Heart left ventricle (tissue), 16 donors: ENCODE data around the gene ERN1. TPM values are rescaled to one million over a fixed set of nuclear protein-coding genes. Genes with fewer than 3 reads are reported as not detected.
A peak's percentile ranks its signal among the peaks of the same experiment; 100 is the strongest.

Source experiments
- ATAC-seq, 4 donors: fragments of 200-7000 bp; cut with Tn5 transposase; one replicate each; pipeline ENCODE4 v1.9.1; 2020 to 2022; ENCODE audit warnings: moderate library complexity in 4 of 4, mild to moderate bottlenecking in 3 of 4, moderate number of reproducible peaks in 1 of 4
- DNase-seq, 5 donors: peaks; one replicate each; pipeline ENCODE4 v3.0.0-alpha.2; 2020
- H3K27ac ChIP-seq, 12 donors: fragments of 200-600 bp; sonication (generic) in 4 of 12; one replicate each; pipeline versions ENCODE4 v1.5.0 to v1.8.0; 2016 to 2022; ENCODE audit warnings: mild to moderate bottlenecking in 2 of 12
- H3K27me3 ChIP-seq, 9 donors: fragments of 200-600 bp; sonication (generic) in 2 of 9; one replicate each; pipeline versions ENCODE4 v1.5.1 to v1.8.0; 2016 to 2022; ENCODE audit warnings: mild to moderate bottlenecking in 3 of 9
- H3K36me3 ChIP-seq, 9 donors: fragments of 200-600 bp; sonication (generic) in 2 of 9; one replicate each; pipeline versions ENCODE4 v1.5.0 to v1.8.0; 2018 to 2022; ENCODE audit warnings: mild to moderate bottlenecking in 2 of 9
- H3K4me1 ChIP-seq, 12 donors: fragments of 200-600 bp; sonication (generic) in 4 of 12; one replicate each; pipeline versions ENCODE4 v1.5.0 to v1.8.0; 2016 to 2022; ENCODE audit warnings: mild to moderate bottlenecking in 3 of 12
- H3K4me3 ChIP-seq, 12 donors: fragments of 200-600 bp; sonication (generic) in 4 of 12; one replicate each; pipeline versions ENCODE4 v1.5.0 to v1.8.0; 2017 to 2022; ENCODE audit warnings: mild to moderate bottlenecking in 9 of 12, moderate library complexity in 4 of 12
- H3K9me3 ChIP-seq, 12 donors: fragments of 200-600 bp; sonication (generic) in 4 of 12; one replicate each; pipeline versions ENCODE4 v1.5.0 to v1.8.0; 2016 to 2022; ENCODE audit warnings: mild to moderate bottlenecking in 1 of 12
- POLR2A ChIP-seq, 2 donors: fragments of 450-650 bp; IDR thresholded peaks; one replicate each; pipeline ENCODE4 v1.6.1; 2017; ENCODE audit warnings: antibody characterized with exemption in 2 of 2, mild to moderate bottlenecking in 2 of 2, moderate library complexity in 2 of 2
- WGBS, 4 donors: extraction: QIAGEN DNeasy Blood & Tissue Kit in 2 of 4; methylation state at CpG; one replicate each; pipeline versions ENCODE4 v1.1.5 to v1.1.7; 2013 to 2018; 5-methylcytosine and 5-hydroxymethylcytosine counted together
- intact Hi-C, 10 donors: fragments of 100-400 bp; cut with DNase I; formaldehyde crosslinking; loops; one replicate each; pipeline versions ENCODE4 v1.11.1 to v1.14.2; 2022
- polyA plus RNA-seq, 2 donors: library from polyadenylated mRNA; stranded (reverse); fragments of 200-250 nt; gene quantifications; one replicate each; pipeline ENCODE4 v1.2.3, GENCODE V29; 2013
- total RNA-seq, 9 donors: library from RNA; depleted of rRNA in 2 of 9; stranded (reverse); fragments of >200 nt in 2 of 9; fragmentation: NEBNext Ultra II Directional in 3 of 9; extraction: Animal tissue kit (Norgen Biotek cat#: 25700) in 3 of 9; gene quantifications; one replicate each; pipeline versions ENCODE4 v1.1.0 to v1.2.4, GENCODE V29; 2016 to 2023
- TF ChIP-seq, protein P1 (sequence below), 12 donors: fragments of 200-600 bp; sonication (generic) in 4 of 12; IDR thresholded peaks; one replicate each; pipeline versions ENCODE4 v1.5.0 to v1.8.0; 2018 to 2022; ENCODE audit warnings: antibody characterized with exemption in 12 of 12, mild to moderate bottlenecking in 5 of 12
- donor health status: ischemic (EF 13 %, LVEDD 7.1; RV severe dilation, severe dysfunction).
- donor health status: healthy with polysubstance abuse.
- donor health status: DM: no; HTN: yes; CAD: no.
- donor health status: DM: no; HTN: no; CAD: no.
- donor health status: ischemic (EF 25% LVEDD 6.9; RV normal size, moderate dysfunction).
- donor health status: ischemic (EF 25% LVEDD 5.7; RV mildly dilated, moderate dysfunction).
- donor health status: healthy.
- donor health status: DM: yes; HTN: yes; CAD: no.
- donor health status: ischemic (EF 35%, LVEDD 5.7; RV mildly dilated, moderate dysfunction).
- donor health status: nonischemic (EF 11% LVEDD 7.7; RV severe dilation, severe dysfunction).
- donor health status: DM: yes; HTN: yes; CAD: no.
- donor health status: PGD.
- donor health status: ischemic (EF 29% LVEDD 5.4; RV normal size, mild dysfunction).
- donor health status: nonischemic (EF 23%, LVEDD 6.1; RV moderate dilation, normal function).

ERN1 gene
- total and polyA plus RNA-seq, 11 donors, result 1.5 to 18.7 (median 7.4) TPM

DNA sequence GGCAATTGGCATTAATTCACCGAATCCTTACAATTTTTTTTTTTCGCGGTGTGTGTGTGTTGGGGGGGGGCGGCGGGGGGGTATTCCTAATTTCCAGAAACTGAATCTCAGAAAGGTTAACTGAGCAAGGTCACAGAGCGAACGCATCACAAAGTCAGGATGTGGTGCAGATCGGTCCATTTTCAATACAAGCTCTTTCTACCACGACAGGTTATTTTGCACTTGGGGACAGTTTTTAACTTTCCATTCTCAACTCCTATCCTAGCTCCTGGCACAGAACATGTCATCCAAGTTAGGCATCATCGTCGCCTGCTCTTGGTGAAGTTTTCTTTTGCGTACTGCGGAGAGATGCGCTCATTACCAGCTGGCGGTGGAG lies 15.4 kb upstream of the ERN1 start:
- peak overlapping the region in 11 of 12 donors; percentile 28 to 97 (median 83) for H3K4me3 ChIP-seq
- H3K27me3 ChIP-seq, result no peaks in the 10 kb centered on the region
- no peaks in the 10 kb centered on the region for H3K9me3 ChIP-seq
- H3K27ac ChIP-seq, result peak overlapping the region; percentile 40 to 100 (median 96)
- peaks cover 0 to 24% (median 9%) of the 10 kb centered on the region in 9 donors for H3K36me3 ChIP-seq
- ATAC-seq (peak in 2 of 4 donors; percentile 2 to 7), DNase-seq (no peak)
- TF ChIP-seq, protein P1, sequence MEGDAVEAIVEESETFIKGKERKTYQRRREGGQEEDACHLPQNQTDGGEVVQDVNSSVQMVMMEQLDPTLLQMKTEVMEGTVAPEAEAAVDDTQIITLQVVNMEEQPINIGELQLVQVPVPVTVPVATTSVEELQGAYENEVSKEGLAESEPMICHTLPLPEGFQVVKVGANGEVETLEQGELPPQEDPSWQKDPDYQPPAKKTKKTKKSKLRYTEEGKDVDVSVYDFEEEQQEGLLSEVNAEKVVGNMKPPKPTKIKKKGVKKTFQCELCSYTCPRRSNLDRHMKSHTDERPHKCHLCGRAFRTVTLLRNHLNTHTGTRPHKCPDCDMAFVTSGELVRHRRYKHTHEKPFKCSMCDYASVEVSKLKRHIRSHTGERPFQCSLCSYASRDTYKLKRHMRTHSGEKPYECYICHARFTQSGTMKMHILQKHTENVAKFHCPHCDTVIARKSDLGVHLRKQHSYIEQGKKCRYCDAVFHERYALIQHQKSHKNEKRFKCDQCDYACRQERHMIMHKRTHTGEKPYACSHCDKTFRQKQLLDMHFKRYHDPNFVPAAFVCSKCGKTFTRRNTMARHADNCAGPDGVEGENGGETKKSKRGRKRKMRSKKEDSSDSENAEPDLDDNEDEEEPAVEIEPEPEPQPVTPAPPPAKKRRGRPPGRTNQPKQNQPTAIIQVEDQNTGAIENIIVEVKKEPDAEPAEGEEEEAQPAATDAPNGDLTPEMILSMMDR (IDR thresholded peaks at IDR 0.05), result no peak
- no peak for TF ChIP-seq POLR2A (IDR thresholded peaks at IDR 0.05)
- intact Hi-C loops, result loop anchor here in 7 of 10 donors (1.0 to 5.0 kb wide), 4 partner anchors 15 to 137 kb away; partner anchors contain the start of genes TEX2 (in 6 of the 7) and ERN1 (in 1 of the 7)
- H3K4me1 ChIP-seq, result peaks cover 0 to 36% (median 27%) of the 10 kb centered on the region in 12 donors
- 0 to 1% (median 0%) methylated on average over 15 of the region's 15 CpGs for WGBS, 4 donors

DNA sequence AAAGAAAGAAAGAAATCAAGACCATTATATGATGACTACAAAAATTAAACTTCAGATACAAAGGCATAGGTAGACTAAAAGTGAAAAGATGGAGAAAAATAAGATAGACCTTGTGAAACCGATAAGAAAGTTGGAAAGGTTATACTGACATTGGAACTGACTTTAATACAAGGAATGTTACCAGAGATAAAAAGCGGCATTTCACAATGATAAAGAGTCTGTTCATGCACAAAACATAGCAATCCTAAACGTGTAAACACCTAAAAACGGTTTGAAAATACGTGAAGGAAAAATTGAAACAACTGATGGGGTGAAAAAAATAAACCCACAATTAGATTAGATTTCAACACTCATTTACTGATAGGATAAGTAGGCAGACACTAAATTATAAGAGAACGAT lies 9.6 kb upstream of the ERN1 start:
- Histone ChIP-seq H3K9me3 (no peaks in the 10 kb centered on the region), H3K27ac (no peak overlapping the region), H3K4me3 (no peak overlapping the region), H3K4me1 (no peaks in the 10 kb centered on the region), H3K36me3 (no peaks in the 10 kb centered on the region), H3K27me3 (no peaks in the 10 kb centered on the region)
- WGBS, 4 donors, result 70 to 80% (median 75%) methylated on average over 6 of the region's 6 CpGs
- intact Hi-C loops, result loop anchor here in 4 of 10 donors (10.0 kb wide), 2 partner anchors 75 to 275 kb away; no protein-coding TSS in a partner anchor
- TF ChIP-seq, protein P1 (IDR thresholded peaks at IDR 0.05), result no peak
- TF ChIP-seq POLR2A (IDR thresholded peaks at IDR 0.05), result no peak
- no peak for DNase-seq
- ATAC-seq, result no peak

- ATAC-seq (no peak), DNase-seq (no peak)
- TF ChIP-seq, protein P1 (IDR thresholded peaks at IDR 0.05), result no peak
- TF ChIP-seq POLR2A (IDR thresholded peaks at IDR 0.05), result no peak
- Histone ChIP-seq H3K4me1 (no peaks in the 10 kb centered on the region), H3K9me3 (no peaks in the 10 kb centered on the region), H3K27ac (no peak overlapping the region), H3K4me3 (no peak overlapping the region), H3K27me3 (no peaks in the 10 kb centered on the region), H3K36me3 (no peaks in the 10 kb centered on the region)
- 81 to 88% (median 85%) methylated on average over 2 of the region's 2 CpGs for WGBS, 4 donors
- intact Hi-C loops, result loop anchor here in 4 of 10 donors (10.0 kb wide), 2 partner anchors 74 to 276 kb away; no protein-coding TSS in a partner anchor
These were observed 8.5 kb upstream of the ERN1 start for GRCh38 chr17:64138441-64138840.

DNA sequence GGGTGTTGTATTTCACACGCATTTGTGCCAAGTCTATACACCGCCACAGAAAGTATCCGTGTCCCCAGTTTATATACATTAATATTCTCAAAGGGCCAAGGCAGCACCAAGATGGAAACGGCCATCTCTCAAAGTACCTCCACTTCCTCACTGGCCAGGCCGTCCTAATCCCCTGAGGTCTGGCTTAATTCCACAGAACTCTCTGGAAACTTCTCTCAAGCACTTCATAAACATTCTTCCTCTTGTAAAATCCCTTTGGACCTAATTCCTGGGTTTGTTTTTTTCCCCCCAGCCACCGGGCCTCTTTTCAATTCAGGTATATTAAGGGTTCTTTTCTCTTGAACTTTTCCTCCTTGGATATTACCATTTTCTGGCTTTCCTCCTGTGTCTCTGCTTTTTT lies 5.1 kb upstream of the ERN1 start:
- Histone ChIP-seq H3K4me1 (peaks cover 0 to 18% (median 10%) of the 10 kb centered on the region in 12 donors), H3K27ac (no peak overlapping the region), H3K4me3 (no peak overlapping the region), H3K27me3 (no peaks in the 10 kb centered on the region), H3K9me3 (no peaks in the 10 kb centered on the region), H3K36me3 (no peaks in the 10 kb centered on the region)
- TF ChIP-seq POLR2A (IDR thresholded peaks at IDR 0.05), result no peak
- TF ChIP-seq, protein P1 (IDR thresholded peaks at IDR 0.05), result no peak
- 63 to 70% (median 69%) methylated on average over 6 of the region's 6 CpGs for WGBS, 4 donors
- intact Hi-C loops, result loop anchor here (1.0 to 10.0 kb wide), 8 partner anchors 70 to 280 kb away; partner anchors contain the start of genes CSHL1 (in 7 of the 10) and GH1 (in 2 of the 10)
- DNase-seq (no peak), ATAC-seq (no peak)
